Lung (tissue), 12 donors: ENCODE measurements around the gene ZNF462. TPM values are rescaled to one million over a fixed set of nuclear protein-coding genes. Genes with fewer than 3 reads are reported as not detected.
A peak's percentile ranks its signal among the peaks of the same experiment; 100 is the strongest.

Experiments
- ATAC-seq: fragments of 200-7000 bp; cut with Tn5 transposase; one replicate; pipeline ENCODE4 v1.9.1; 2020; ENCODE audit warnings: moderate number of reproducible peaks; ENCODE audit not compliant: insufficient read depth, low FRiP score
- DNase-seq, 3 donors: peaks; one replicate each; pipeline ENCODE4 v3.0.0-alpha.2; 2013 to 2017
- H3K27ac ChIP-seq, 2 donors: one replicate each; pipeline ENCODE4 v1.5.1; 2013; ENCODE audit warnings: mild to moderate bottlenecking in 2 of 2, moderate library complexity in 2 of 2, control low read depth in 1 of 2, inconsistent platforms in 1 of 2, low read depth in 1 of 2, low read length in 1 of 2
- H3K27me3 ChIP-seq, 3 donors: one replicate each; pipeline ENCODE4 v1.5.1; 2013; ENCODE audit warnings: low read length in 2 of 3; ENCODE audit not compliant: control insufficient read depth in 3 of 3, insufficient read depth in 3 of 3
- H3K36me3 ChIP-seq, 4 donors: one replicate each; pipeline ENCODE4 v1.5.1; 2013; ENCODE audit warnings: low read length in 4 of 4, mild to moderate bottlenecking in 1 of 4, moderate library complexity in 1 of 4; ENCODE audit not compliant: control insufficient read depth in 4 of 4, insufficient read depth in 4 of 4
- H3K4me1 ChIP-seq, 5 donors: one replicate each; pipeline ENCODE4 v1.5.1; 2013; ENCODE audit warnings: low read length in 5 of 5, mild to moderate bottlenecking in 2 of 5, moderate library complexity in 1 of 5; ENCODE audit not compliant: control insufficient read depth in 5 of 5, insufficient read depth in 5 of 5
- H3K4me3 ChIP-seq: one replicate; pipeline ENCODE4 v1.5.1; 2013; ENCODE audit warnings: mild to moderate bottlenecking, control low read depth, moderate library complexity
- H3K9ac ChIP-seq, 2 donors: one replicate each; pipeline ENCODE4 v1.5.1; 2013; ENCODE audit warnings: low read length in 2 of 2, control low read depth in 1 of 2; ENCODE audit not compliant: insufficient read depth in 1 of 2
- H3K9me3 ChIP-seq, 4 donors: one replicate each; pipeline ENCODE4 v1.5.1; 2013; ENCODE audit warnings: low read length in 3 of 4, mild to moderate bottlenecking in 1 of 4, moderate library complexity in 1 of 4; ENCODE audit not compliant: control insufficient read depth in 4 of 4, insufficient read depth in 3 of 4
- WGBS, 2 donors: extraction: QIAGEN DNeasy Blood & Tissue Kit; methylation state at CpG; one replicate each; pipeline ENCODE4 v1.1.7; 2013; 5-methylcytosine and 5-hydroxymethylcytosine counted together
- polyA plus RNA-seq, 2 donors: library from polyadenylated mRNA; stranded (reverse); fragments of 200-250 nt; gene quantifications; one replicate each; pipeline ENCODE4 v1.2.1, GENCODE V29; 2013
- total RNA-seq, 2 donors: library from RNA; depleted of rRNA in 1 of 2; stranded (reverse); fragments of >200 nt in 1 of 2; gene quantifications; one replicate each; pipeline ENCODE4 v1.2.1, GENCODE V29; 2014 to 2021
- TF ChIP-seq, protein P1 (sequence below): IDR thresholded peaks from 2 replicates; pipeline ENCODE4 v1.5.1; 2012; ENCODE audit warnings: mild to moderate bottlenecking; ENCODE audit errors: control extremely low read depth, extremely low read depth
- donor health status: control.
- donor health status: control.
- donor health status: Bipolar disorder and iron deficiency.
- donor health status: healthy.
- donor health status: DM: yes; HTN: yes; CAD: no.

The ZNF462 gene
- total and polyA plus RNA-seq, 4 donors, result 2.0 to 37.7 (median 19.5) TPM

DNA sequence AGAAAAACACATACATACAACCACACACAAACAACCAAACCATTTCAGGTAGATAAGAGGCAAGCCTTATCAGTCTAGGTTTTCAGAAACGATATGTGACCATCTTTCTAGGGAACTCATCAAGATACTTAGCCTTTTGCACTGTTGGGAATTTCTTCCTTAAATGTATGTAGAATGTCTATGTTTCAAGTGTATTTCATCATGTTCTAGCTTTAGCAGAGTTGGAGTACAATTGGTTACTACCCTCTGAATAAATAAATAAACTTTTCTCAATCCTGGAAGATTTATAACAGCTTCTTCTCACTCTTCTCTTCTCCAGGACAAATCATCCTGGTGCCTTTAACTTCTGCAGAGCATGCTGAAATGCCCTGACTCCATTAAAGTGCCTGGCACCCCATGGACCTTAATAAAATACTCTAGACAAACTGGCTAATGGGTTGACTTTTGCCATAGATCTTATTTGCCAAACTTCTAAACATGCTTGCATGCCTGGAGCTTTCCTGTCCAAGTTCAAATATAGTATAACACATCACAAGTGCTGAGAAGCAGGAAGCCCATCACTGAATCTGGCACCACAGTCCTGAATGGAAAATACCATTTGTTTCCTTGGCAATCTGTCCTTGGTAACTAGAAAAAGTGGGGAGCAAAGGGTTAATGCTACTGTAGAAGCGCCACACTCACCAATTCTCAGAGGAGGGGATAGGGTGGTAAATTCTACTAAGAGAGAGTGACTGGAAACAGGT lies 33.1 kb upstream of the ZNF462 start:
- no peaks in the 10 kb centered on the region for H3K36me3 ChIP-seq
- ATAC-seq, result no peak
- H3K9me3 ChIP-seq, result no peaks in the 10 kb centered on the region
- no peak for DNase-seq
- H3K27ac ChIP-seq, result peak overlapping the region in 1 of 2 donors; percentile 40
- H3K27me3 ChIP-seq, result no peaks in the 10 kb centered on the region
- TF ChIP-seq, protein P1, sequence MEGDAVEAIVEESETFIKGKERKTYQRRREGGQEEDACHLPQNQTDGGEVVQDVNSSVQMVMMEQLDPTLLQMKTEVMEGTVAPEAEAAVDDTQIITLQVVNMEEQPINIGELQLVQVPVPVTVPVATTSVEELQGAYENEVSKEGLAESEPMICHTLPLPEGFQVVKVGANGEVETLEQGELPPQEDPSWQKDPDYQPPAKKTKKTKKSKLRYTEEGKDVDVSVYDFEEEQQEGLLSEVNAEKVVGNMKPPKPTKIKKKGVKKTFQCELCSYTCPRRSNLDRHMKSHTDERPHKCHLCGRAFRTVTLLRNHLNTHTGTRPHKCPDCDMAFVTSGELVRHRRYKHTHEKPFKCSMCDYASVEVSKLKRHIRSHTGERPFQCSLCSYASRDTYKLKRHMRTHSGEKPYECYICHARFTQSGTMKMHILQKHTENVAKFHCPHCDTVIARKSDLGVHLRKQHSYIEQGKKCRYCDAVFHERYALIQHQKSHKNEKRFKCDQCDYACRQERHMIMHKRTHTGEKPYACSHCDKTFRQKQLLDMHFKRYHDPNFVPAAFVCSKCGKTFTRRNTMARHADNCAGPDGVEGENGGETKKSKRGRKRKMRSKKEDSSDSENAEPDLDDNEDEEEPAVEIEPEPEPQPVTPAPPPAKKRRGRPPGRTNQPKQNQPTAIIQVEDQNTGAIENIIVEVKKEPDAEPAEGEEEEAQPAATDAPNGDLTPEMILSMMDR, result no peak
- H3K9ac ChIP-seq, result no peak overlapping the region
- peaks cover 0 to 11% (median 0%) of the 10 kb centered on the region in 5 donors for H3K4me1 ChIP-seq
- no peak overlapping the region for H3K4me3 ChIP-seq
- 74 to 85% methylated on average over 2 of the region's 2 CpGs for WGBS, 2 donors

DNA sequence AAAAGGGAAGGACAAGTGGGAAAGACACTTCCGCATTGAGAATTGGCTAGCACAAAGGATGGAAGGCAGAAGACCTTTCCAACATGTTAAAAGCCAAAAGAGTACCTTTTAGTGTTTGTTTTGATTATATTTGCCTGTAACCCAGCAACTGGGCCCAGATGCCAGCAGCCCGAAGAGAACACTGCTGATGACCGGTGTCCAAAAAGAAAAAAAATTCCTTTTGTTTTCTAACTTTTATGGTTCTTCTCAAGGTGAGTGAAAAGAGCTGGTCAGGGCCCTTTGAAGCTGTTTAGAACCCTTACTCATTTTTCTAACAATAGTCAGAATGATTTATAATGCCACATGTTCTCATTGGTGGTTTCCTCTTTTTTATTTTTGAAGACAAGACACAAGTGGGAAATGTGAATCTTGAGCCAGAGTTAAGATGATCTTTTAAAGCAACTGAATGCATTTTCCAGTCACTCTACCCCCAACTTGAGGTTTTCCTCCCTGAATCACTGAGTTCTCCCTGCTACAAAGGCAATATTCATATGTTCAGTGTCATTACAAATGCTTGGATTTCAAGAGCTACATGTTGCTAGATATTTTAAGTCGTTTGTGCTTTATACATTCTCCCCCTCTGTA lies 32.3 kb upstream of the ZNF462 start:
- Histone ChIP-seq H3K36me3 (no peaks in the 10 kb centered on the region), H3K4me1 (peaks cover 0 to 11% (median 0%) of the 10 kb centered on the region in 5 donors), H3K9me3 (no peaks in the 10 kb centered on the region), H3K27ac (no peak overlapping the region), H3K4me3 (no peak overlapping the region), H3K9ac (no peak overlapping the region), H3K27me3 (no peaks in the 10 kb centered on the region)
- TF ChIP-seq, protein P1, result no peak
- ATAC-seq, result no peak
- peak in 1 of 3 donors; percentile 13 for DNase-seq
- WGBS, 2 donors, result 48 to 56% methylated on average over 4 of the region's 4 CpGs

DNA sequence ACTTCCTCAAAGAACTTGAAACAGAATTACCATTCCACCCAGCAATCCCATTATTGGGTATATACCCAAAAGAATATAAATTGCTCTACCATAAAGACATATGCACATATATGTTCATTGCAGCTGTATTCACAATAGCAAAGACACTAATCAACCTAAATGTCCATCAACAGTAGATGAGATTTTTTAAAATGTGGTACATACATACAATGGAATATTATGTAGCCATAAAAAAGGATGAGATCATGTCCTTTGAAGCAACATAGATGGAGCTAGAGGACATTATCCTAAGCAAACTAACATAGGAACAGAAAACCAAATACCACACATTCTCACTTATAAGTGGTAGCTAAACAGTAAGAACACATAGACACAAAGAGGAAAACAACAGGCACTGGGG lies 28.1 kb upstream of the ZNF462 start:
- no peaks in the 10 kb centered on the region for H3K36me3 ChIP-seq
- no peak overlapping the region for H3K4me3 ChIP-seq
- TF ChIP-seq, protein P1, result no peak
- peaks cover 0 to 3% (median 0%) of the 10 kb centered on the region in 3 donors for H3K27me3 ChIP-seq
- H3K4me1 ChIP-seq, result peaks cover 0 to 9% (median 0%) of the 10 kb centered on the region in 5 donors
- DNase-seq, result no peak
- H3K9me3 ChIP-seq, result no peaks in the 10 kb centered on the region
- H3K9ac ChIP-seq, result no peak overlapping the region
- no peak overlapping the region for H3K27ac ChIP-seq
- ATAC-seq, result no peak
